Tibial nerve (tissue), 4 donors: Measurements from ENCODE around the gene GALNT14.

Experiments
- EP300 ChIP-seq, 2 donors: sonication (generic); formaldehyde crosslinking; IDR thresholded peaks; one replicate each; pipeline ENCODE4 v1.6.1; 2017; ENCODE audit warnings: antibody characterized with exemption in 2 of 2, mild to moderate bottlenecking in 1 of 2
- POLR2A ChIP-seq, 2 donors: fragments of 450-650 bp; IDR thresholded peaks; one replicate each; pipeline ENCODE4 v1.6.1; 2017; ENCODE audit warnings: antibody characterized with exemption in 2 of 2, mild to moderate bottlenecking in 2 of 2, moderate library complexity in 2 of 2
- TF ChIP-seq, protein P1 (sequence below), 5 experiments: fragments of 200-600 bp in 3 of 5; fragments of 450-650 bp in 2 of 5; sonication (generic) in 3 of 5; IDR thresholded peaks; one replicate each; pipeline ENCODE4 v1.5.1; 2016 to 2019; ENCODE audit warnings: antibody characterized with exemption in 5 of 5, mild to moderate bottlenecking in 3 of 5, moderate library complexity in 2 of 5

DNA sequence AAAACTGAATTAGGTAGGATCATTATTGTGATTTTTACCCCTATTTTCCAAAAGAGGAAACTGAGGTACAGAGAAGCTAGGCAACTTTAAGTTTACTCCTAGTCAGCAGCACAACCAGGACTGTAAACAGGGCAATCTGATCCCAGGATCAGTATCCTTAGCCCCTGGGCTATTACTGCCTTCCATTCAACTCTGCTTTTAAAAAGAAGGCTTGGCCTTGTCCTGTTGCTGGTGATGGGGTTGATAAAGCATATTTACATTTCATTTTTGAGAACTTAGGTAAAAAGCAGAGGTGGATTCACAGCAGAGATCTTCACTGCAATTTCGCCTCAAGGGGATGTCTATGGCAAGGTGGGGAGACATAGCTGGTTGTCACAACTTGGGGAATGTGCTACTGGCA lies 148.5 kb downstream of the GALNT14 start:
- TF ChIP-seq POLR2A (IDR thresholded peaks at IDR 0.05) = no peak
- TF ChIP-seq, protein P1, sequence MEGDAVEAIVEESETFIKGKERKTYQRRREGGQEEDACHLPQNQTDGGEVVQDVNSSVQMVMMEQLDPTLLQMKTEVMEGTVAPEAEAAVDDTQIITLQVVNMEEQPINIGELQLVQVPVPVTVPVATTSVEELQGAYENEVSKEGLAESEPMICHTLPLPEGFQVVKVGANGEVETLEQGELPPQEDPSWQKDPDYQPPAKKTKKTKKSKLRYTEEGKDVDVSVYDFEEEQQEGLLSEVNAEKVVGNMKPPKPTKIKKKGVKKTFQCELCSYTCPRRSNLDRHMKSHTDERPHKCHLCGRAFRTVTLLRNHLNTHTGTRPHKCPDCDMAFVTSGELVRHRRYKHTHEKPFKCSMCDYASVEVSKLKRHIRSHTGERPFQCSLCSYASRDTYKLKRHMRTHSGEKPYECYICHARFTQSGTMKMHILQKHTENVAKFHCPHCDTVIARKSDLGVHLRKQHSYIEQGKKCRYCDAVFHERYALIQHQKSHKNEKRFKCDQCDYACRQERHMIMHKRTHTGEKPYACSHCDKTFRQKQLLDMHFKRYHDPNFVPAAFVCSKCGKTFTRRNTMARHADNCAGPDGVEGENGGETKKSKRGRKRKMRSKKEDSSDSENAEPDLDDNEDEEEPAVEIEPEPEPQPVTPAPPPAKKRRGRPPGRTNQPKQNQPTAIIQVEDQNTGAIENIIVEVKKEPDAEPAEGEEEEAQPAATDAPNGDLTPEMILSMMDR (IDR thresholded peaks at IDR 0.05) = no peak
- TF ChIP-seq EP300 (IDR thresholded peaks at IDR 0.05) = no peak
